Esophagus muscularis mucosa (tissue), 4 donors: ENCODE measurements around the gene PPARD. TPM values are rescaled to one million over a fixed set of nuclear protein-coding genes. Genes with fewer than 3 reads are reported as not detected.
A peak's percentile ranks its signal among the peaks of the same experiment; 100 is the strongest.
"Not testable (repeated sequence)": the region's sequence is repeated elsewhere in the genome, so short reads cannot be mapped to it uniquely, and the experiment has no call there.

ENCODE experiments used
- DNase-seq: peaks from one replicate; pipeline ENCODE4 v3.0.0-alpha.2; 2017; ENCODE audit errors: extremely low spot score
- H3K27ac ChIP-seq, 4 donors: fragments of 200-600 bp; sonication (generic); replicated peaks in 1 of 4; 1 replicate in 3 of 4; 2 replicates in 1 of 4; pipeline ENCODE4 v1.5.1; 2016 to 2019; ENCODE audit warnings: mild to moderate bottlenecking in 1 of 4
- H3K27me3 ChIP-seq, 4 donors: fragments of 200-600 bp; sonication (generic); one replicate each; pipeline versions ENCODE4 v1.5.1 to v1.6.0; 2016 to 2019
- H3K36me3 ChIP-seq, 4 donors: fragments of 200-600 bp; sonication (generic); one replicate each; pipeline ENCODE4 v1.5.1; 2016 to 2019
- H3K4me1 ChIP-seq, 4 donors: fragments of 200-600 bp; sonication (generic); one replicate each; pipeline ENCODE4 v1.5.1; 2016 to 2019
- H3K4me3 ChIP-seq, 4 donors: fragments of 200-600 bp; sonication (generic); 1 replicate in 2 of 4; 2 replicates in 2 of 4; pipeline ENCODE4 v1.5.1; 2016 to 2019; ENCODE audit warnings: mild to moderate bottlenecking in 4 of 4, moderate library complexity in 1 of 4
- H3K9me3 ChIP-seq, 4 donors: fragments of 200-600 bp; sonication (generic); 1 replicate in 3 of 4; 2 replicates in 1 of 4; pipeline ENCODE4 v1.5.1; 2016 to 2019
- CTCF ChIP-seq, 3 experiments: fragments of 200-600 bp in 2 of 3; fragments of 450-650 bp in 1 of 3; sonication (generic) in 2 of 3; IDR thresholded peaks; one replicate each; pipeline ENCODE4 v1.5.1; 2017 to 2019; ENCODE audit warnings: antibody characterized with exemption in 3 of 3, mild to moderate bottlenecking in 2 of 3, moderate library complexity in 1 of 3
- EP300 ChIP-seq: sonication (generic); formaldehyde crosslinking; IDR thresholded peaks from one replicate; pipeline ENCODE4 v1.6.1; 2017; ENCODE audit warnings: antibody characterized with exemption
- POLR2A ChIP-seq: fragments of 450-650 bp; IDR thresholded peaks from one replicate; pipeline ENCODE4 v1.6.1; 2017; ENCODE audit warnings: antibody characterized with exemption, moderate library complexity, mild to moderate bottlenecking, low read depth
- POLR2AphosphoS5 ChIP-seq, 2 donors: sonication (generic); formaldehyde crosslinking; IDR thresholded peaks; one replicate each; pipeline ENCODE4 v1.6.1; 2017; ENCODE audit warnings: antibody characterized with exemption in 2 of 2
- WGBS: methylation state at CpG from one replicate; pipeline ENCODE4 v1.1.5; 2018; 5-methylcytosine and 5-hydroxymethylcytosine counted together
- intact Hi-C: fragments of 100-400 bp; cut with DNase I; formaldehyde crosslinking; loops from one replicate; pipeline ENCODE4 v1.15.1; 2023
- total RNA-seq, 4 donors: library from RNA; depleted of rRNA; stranded (reverse); fragments of >200 nt; gene quantifications; one replicate each; pipeline versions ENCODE4 v1.1.0 to v1.2.1, GENCODE V29; 2016

Gene PPARD
- total RNA-seq, 4 donors from 2014 or later: 10.8 to 22.4 (median 16.0) TPM

- Histone ChIP-seq H3K36me3 (no peaks in the 10 kb centered on the region), H3K9me3 (no peaks in the 10 kb centered on the region), H3K27ac (no peak overlapping the region), H3K4me1 (peaks cover 12 to 19% (median 16%) of the 10 kb centered on the region in 4 donors), H3K27me3 (no peaks in the 10 kb centered on the region), H3K4me3 (no peak overlapping the region)
- TF ChIP-seq CTCF (IDR thresholded peaks at IDR 0.05): no peak
- TF ChIP-seq POLR2A: no peak
- no peak for TF ChIP-seq POLR2AphosphoS5 (IDR thresholded peaks at IDR 0.05)
- DNase-seq: no peak
- 92% methylated on average over 3 of the region's 8 CpGs for whole genome bisulfite sequencing
- intact Hi-C loops: no loop called here
These were observed 21.3 kb upstream of the PPARD start for GRCh38 chr6:35321091-35321490.

GRCh38 chr6:35327349-35328027, 14.9 kb upstream of the PPARD start:
- Histone ChIP-seq H3K36me3 (no peaks in the 10 kb centered on the region), H3K4me1 (no peaks in the 10 kb centered on the region), H3K4me3 (no peak overlapping the region), H3K27ac (no peak overlapping the region), H3K9me3 (no peaks in the 10 kb centered on the region), H3K27me3 (peaks cover 0 to 7% (median 0%) of the 10 kb centered on the region in 4 donors)
- TF ChIP-seq CTCF (IDR thresholded peaks at IDR 0.05): peak; percentile 41 to 64 (median 53)
- no peak for TF ChIP-seq EP300
- TF ChIP-seq POLR2AphosphoS5 (IDR thresholded peaks at IDR 0.05): no peak
- no peak for TF ChIP-seq POLR2A
- WGBS: 33% methylated on average over 7 of the region's 7 CpGs
- DNase-seq: no peak
- intact Hi-C loops: loop anchor here (5.0 kb wide), 1 partner anchor 35 kb away; no protein-coding TSS in a partner anchor

- TF ChIP-seq EP300: no peak
- WGBS: 100% methylated on average over 1 of the region's 1 CpG
- H3K27me3 ChIP-seq: peaks cover 0 to 7% (median 0%) of the 10 kb centered on the region in 4 donors
- no peak for DNase-seq
- intact Hi-C loops: loop anchor here (5.0 kb wide), 1 partner anchor 36 kb away; no protein-coding TSS in a partner anchor
- no peak overlapping the region for H3K4me3 ChIP-seq
- no peaks in the 10 kb centered on the region for H3K4me1 ChIP-seq
- no peaks in the 10 kb centered on the region for H3K36me3 ChIP-seq
- H3K27ac ChIP-seq: no peak overlapping the region
- H3K9me3 ChIP-seq: no peaks in the 10 kb centered on the region
These were observed 14.1 kb upstream of the PPARD start for GRCh38 chr6:35328108-35328723.

- H3K9me3 ChIP-seq, H3K36me3 ChIP-seq, DNase-seq, H3K27ac ChIP-seq, H3K4me3 ChIP-seq, H3K27me3 ChIP-seq, H3K4me1 ChIP-seq: not testable (repeated sequence)
- 94% methylated on average over 8 of the region's 8 CpGs for WGBS
- intact Hi-C loops: loop anchor here (5.0 kb wide), 1 partner anchor 37 kb away; no protein-coding TSS in a partner anchor
These were observed 13.4 kb upstream of the PPARD start for GRCh38 chr6:35328965-35329364.

- intact Hi-C loops: no loop called here
- 96% methylated on average over 9 of the region's 9 CpGs for WGBS
- no peak for TF ChIP-seq CTCF (IDR thresholded peaks at IDR 0.05)
- no peak for TF ChIP-seq POLR2AphosphoS5 (IDR thresholded peaks at IDR 0.05)
- no peak for TF ChIP-seq EP300
- no peak for TF ChIP-seq POLR2A
These were observed 11.7 kb upstream of the PPARD start for GRCh38 chr6:35330541-35331119.

GRCh38 chr6:35332074-35332887, 10.1 kb upstream of the PPARD start:
- H3K4me1 ChIP-seq, H3K36me3 ChIP-seq, DNase-seq, H3K9me3 ChIP-seq, H3K27ac ChIP-seq, H3K27me3 ChIP-seq, intact Hi-C loops, H3K4me3 ChIP-seq: not testable (repeated sequence)
- WGBS: 82% methylated on average over 8 of the region's 9 CpGs

More at GRCh38 chr6:35330541-35331119, 11.7 kb upstream of the PPARD start:
- Histone ChIP-seq H3K4me3 (no peak overlapping the region), H3K9me3 (no peaks in the 10 kb centered on the region), H3K4me1 (no peaks in the 10 kb centered on the region), H3K27ac (no peak overlapping the region), H3K27me3 (peaks cover 0 to 7% (median 0%) of the 10 kb centered on the region in 4 donors), H3K36me3 (no peaks in the 10 kb centered on the region)
- no peak for DNase-seq
